GM12892 (cell line): ENCODE data around the gene CDK5R2.

ENCODE experiments used
- POLR2A ChIP-seq: IDR thresholded peaks from 2 replicates; pipeline ENCODE4 v1.6.1; 2011; ENCODE audit warnings: low read depth, low read length, control low read depth
- POLR2AphosphoS5 ChIP-seq: IDR thresholded peaks from 2 replicates; pipeline ENCODE4 v1.6.1; 2011; ENCODE audit warnings: low read depth, low read length, control low read depth
- TAF1 ChIP-seq: IDR thresholded peaks from 2 replicates; pipeline ENCODE4 v1.6.1; 2011; ENCODE audit warnings: low read depth, mild to moderate bottlenecking, control low read depth, low read length, borderline replicate concordance

- TF ChIP-seq POLR2AphosphoS5 (no peak), POLR2A (no peak), TAF1 (no peak)
These were observed 12.8 kb upstream of the CDK5R2 start for GRCh38 chr2:218946621-218947020.
